Hindlimb muscle (tissue), 1 donor: ENCODE results near the gene MARK1. TPM values are rescaled to one million over a fixed set of nuclear protein-coding genes. Genes with fewer than 3 reads are reported as not detected.

Experiments
- DNase-seq: peaks from one replicate; pipeline ENCODE4 v3.0.0-alpha.2; 2013
- polyA plus RNA-seq: library from polyadenylated mRNA; unstranded; fragments of 120-200 nt; gene quantifications from one replicate; pipeline ENCODE4 v1.2.1, GENCODE V29; 2013; ENCODE audit not compliant: insufficient read length

MARK1 gene
- polyA plus RNA-seq = 12.0 TPM

GRCh38 chr1:220527908-220528678 lies at the start of gene MARK1:
Gene MARK1, plus strand, starts transcription at chr1:220528136. Its CDS starts 687 bp downstream, at chr1:220528823.
- peak; percentile 74 for DNase-seq

GRCh38 chr1:220483700-220484099 lies 44.2 kb upstream of the MARK1 start:
- peak; percentile 71 for DNase-seq

GRCh38 chr1:220484135-220484534 lies 43.8 kb upstream of the MARK1 start:
- no peak for DNase-seq

- no peak for DNase-seq
Observed at GRCh38 chr1:220485131-220485530, 42.8 kb upstream of the MARK1 start.

- DNase-seq = no peak
Observed at GRCh38 chr1:220485791-220486190, 42.1 kb upstream of the MARK1 start.

GRCh38 chr1:220487297-220487820 lies 40.6 kb upstream of the MARK1 start:
- DNase-seq = no peak

GRCh38 chr1:220491891-220492290 lies 36.0 kb upstream of the MARK1 start:
- no peak for DNase-seq

GRCh38 chr1:220497220-220497947 lies 30.6 kb upstream of the MARK1 start:
- DNase-seq = no peak

GRCh38 chr1:220498188-220498587 lies 29.7 kb upstream of the MARK1 start:
- DNase-seq = no peak

- no peak for DNase-seq
Observed at GRCh38 chr1:220500372-220500771, 27.6 kb upstream of the MARK1 start.

- no peak for DNase-seq
Observed at GRCh38 chr1:220504329-220504728, 23.6 kb upstream of the MARK1 start.

GRCh38 chr1:220507085-220507484 lies 20.9 kb upstream of the MARK1 start:
- no peak for DNase-seq

- no peak for DNase-seq
Observed at GRCh38 chr1:220511179-220511578, 16.8 kb upstream of the MARK1 start.

- no peak for DNase-seq
Observed at GRCh38 chr1:220511785-220512184, 16.2 kb upstream of the MARK1 start.

GRCh38 chr1:220513834-220514233 lies 14.1 kb upstream of the MARK1 start:
- DNase-seq = no peak

GRCh38 chr1:220514256-220514655 lies 13.7 kb upstream of the MARK1 start:
- no peak for DNase-seq

GRCh38 chr1:220516014-220516721 lies 11.8 kb upstream of the MARK1 start:
- no peak for DNase-seq

GRCh38 chr1:220516722-220517042 lies 11.3 kb upstream of the MARK1 start:
- DNase-seq = no peak

GRCh38 chr1:220521778-220522177 lies 6.2 kb upstream of the MARK1 start:
- DNase-seq = no peak

- DNase-seq = no peak
Observed at GRCh38 chr1:220526294-220526693, 1.6 kb upstream of the MARK1 start.

GRCh38 chr1:220527279-220527907 lies 543 bp upstream of the MARK1 start:
- peak; percentile 43 for DNase-seq

GRCh38 chr1:220528679-220529501 lies 954 bp downstream of the MARK1 start:
- DNase-seq = peak; percentile 42
